KMS-11 (cell line): ENCODE results near the gene NRCAM.

Experiments used
- H2AFZ ChIP-seq: fragments of 200-600 bp; sonication (generic); 2 replicates; pipeline ENCODE4 v1.6.1; 2016; ENCODE audit warnings: antibody characterized with exemption, mixed run types, low read depth
- H3K27ac ChIP-seq: fragments of 200-600 bp; sonication (generic); 2 replicates; pipeline ENCODE4 v1.6.1; 2016; ENCODE audit warnings: mild to moderate bottlenecking, mixed run types
- H3K27me3 ChIP-seq: fragments of 200-600 bp; sonication (generic); 2 replicates; pipeline ENCODE4 v1.6.1; 2017; ENCODE audit warnings: mild to moderate bottlenecking, low read depth, mixed run types, moderate library complexity; ENCODE audit not compliant: insufficient read depth
- H3K36me3 ChIP-seq: fragments of 200-600 bp; sonication (generic); 2 replicates; pipeline ENCODE4 v1.6.1; 2017; ENCODE audit warnings: mild to moderate bottlenecking, mixed run types; ENCODE audit not compliant: insufficient read depth
- H3K4me1 ChIP-seq: fragments of 200-600 bp; sonication (generic); 2 replicates; pipeline ENCODE4 v1.6.1; 2016; ENCODE audit warnings: mild to moderate bottlenecking, low read depth, mixed run types; ENCODE audit not compliant: poor library complexity, severe bottlenecking
- H3K4me2 ChIP-seq: fragments of 200-600 bp; sonication (generic); 2 replicates; pipeline ENCODE4 v1.7.0; 2016; ENCODE audit warnings: mild to moderate bottlenecking, mixed run types
- H3K4me3 ChIP-seq: fragments of 200-600 bp; sonication (generic); IDR thresholded peaks from 2 replicates; pipeline ENCODE4 v1.6.1; 2017; ENCODE audit warnings: low read depth, low read length, mixed read lengths; ENCODE audit not compliant: insufficient read depth
- H3K79me2 ChIP-seq: fragments of 200-600 bp; sonication (generic); 2 replicates; pipeline ENCODE4 v1.6.1; 2016; ENCODE audit warnings: low read depth, mixed run types; ENCODE audit not compliant: insufficient read depth
- H3K9ac ChIP-seq: fragments of 200-600 bp; sonication (generic); 2 replicates; pipeline ENCODE4 v1.6.1; 2016; ENCODE audit warnings: mild to moderate bottlenecking, mixed run types
- H4K20me1 ChIP-seq: fragments of 200-600 bp; sonication (generic); 2 replicates; pipeline ENCODE4 v1.6.1; 2016; ENCODE audit warnings: mild to moderate bottlenecking, mixed run types; ENCODE audit not compliant: insufficient read depth
- CTCF ChIP-seq: fragments of 200-600 bp; sonication (generic); conservative IDR thresholded peaks from 2 replicates; pipeline ENCODE4 v1.6.1; 2017; ENCODE audit warnings: low read depth, mild to moderate bottlenecking, antibody characterized with exemption, low read length, moderate library complexity, mixed read lengths

NRCAM gene

GRCh38 chr7:108130261-108130660, 326.0 kb downstream of the NRCAM start, which contains the start of gene LAMB4:
Gene LAMB4 (minus strand): TSS chr7:108130361. CDS start chr7:108123164, 7,197 bp downstream.
- H3K27ac ChIP-seq = no peak within 1 kb of the TSS
- no peak within 1 kb of the TSS for H3K9ac ChIP-seq
- no peaks in the 10 kb centered on the region for H3K79me2 ChIP-seq
- no peak within 1 kb of the TSS for H2AFZ ChIP-seq
- TF ChIP-seq CTCF = no peak
- no peaks in the 10 kb centered on the region for H3K27me3 ChIP-seq
- H3K4me1 ChIP-seq = peaks cover 3% of the 10 kb centered on the region
- no peaks in the 10 kb centered on the region for H3K36me3 ChIP-seq
- no peaks in the 10 kb centered on the region for H4K20me1 ChIP-seq
- H3K4me2 ChIP-seq = no peak within 1 kb of the TSS
- no peak within 1 kb of the TSS for H3K4me3 ChIP-seq

GRCh38 chr7:108129018-108129965, 326.9 kb downstream of the NRCAM start:
- Histone ChIP-seq H3K79me2 (no peaks in the 10 kb centered on the region), H3K36me3 (no peaks in the 10 kb centered on the region), H3K27ac (no peak overlapping the region), H3K27me3 (no peaks in the 10 kb centered on the region), H2AFZ (no peak overlapping the region), H3K4me1 (no peaks in the 10 kb centered on the region), H4K20me1 (no peaks in the 10 kb centered on the region), H3K9ac (no peak overlapping the region), H3K4me2 (no peak overlapping the region), H3K4me3 (no peak overlapping the region)
- no peak for TF ChIP-seq CTCF

- Histone ChIP-seq H3K4me2 (no peak overlapping the region), H3K9ac (no peak overlapping the region)
- no peak for TF ChIP-seq CTCF
Observed at GRCh38 chr7:108128514-108128913, 327.7 kb downstream of the NRCAM start.

GRCh38 chr7:108127461-108127860, 328.8 kb downstream of the NRCAM start:
- H4K20me1 ChIP-seq = no peaks in the 10 kb centered on the region
- no peak for TF ChIP-seq CTCF
- no peaks in the 10 kb centered on the region for H3K79me2 ChIP-seq
- no peak overlapping the region for H2AFZ ChIP-seq
- no peak overlapping the region for H3K4me3 ChIP-seq
- no peaks in the 10 kb centered on the region for H3K4me1 ChIP-seq
- no peak overlapping the region for H3K4me2 ChIP-seq
- H3K27me3 ChIP-seq = no peaks in the 10 kb centered on the region
- H3K9ac ChIP-seq = no peak overlapping the region
- no peaks in the 10 kb centered on the region for H3K36me3 ChIP-seq
- no peak overlapping the region for H3K27ac ChIP-seq

More at GRCh38 chr7:108128514-108128913, 327.7 kb downstream of the NRCAM start:
- H3K27ac ChIP-seq = no peak overlapping the region
- H3K36me3 ChIP-seq = no peaks in the 10 kb centered on the region
- H4K20me1 ChIP-seq = no peaks in the 10 kb centered on the region
- H3K4me1 ChIP-seq = no peaks in the 10 kb centered on the region
- H3K4me3 ChIP-seq = no peak overlapping the region
- no peaks in the 10 kb centered on the region for H3K79me2 ChIP-seq
- H2AFZ ChIP-seq = no peak overlapping the region
- no peaks in the 10 kb centered on the region for H3K27me3 ChIP-seq
